MCF 10A (cell line): Measurements from ENCODE around the gene PM20D2. TPM values are rescaled to one million over a fixed set of nuclear protein-coding genes. Genes with fewer than 3 reads are reported as not detected.

Experiments used
- BruUV-seq: library from RNA; stranded (reverse); fragments of 400-500 nt; replicated peaks from 2 replicates; lab custom pipeline; 2021; lab: Mats Ljungman, UMichigan
- CTCF ChIA-PET: fragments of 300-600 bp; sonication (Branson Sonifier 250); formaldehyde crosslinking; extraction: SDS; loops from one replicate; lab custom pipeline; 2021; ENCODE audit warnings: antibody characterized with exemption, inconsistent platforms; lab: Yijun Ruan, JAX
- POLR2A ChIA-PET: fragments of 300-600, 350-650 bp; sonication (Branson Sonifier 250); formaldehyde crosslinking; extraction: SDS; loops from one replicate; lab custom pipeline; 2020; ENCODE audit warnings: antibody characterized with exemption, inconsistent platforms; lab: Yijun Ruan, JAX
- DNase-seq: peaks from one replicate; pipeline ENCODE4 v3.0.0-alpha.2; 2018; ENCODE audit not compliant: unreplicated experiment
- H3K27ac Mint-ChIP-seq: one replicate; pipeline ENCODE4 v1.8.0; 2022; ENCODE audit warnings: mild to moderate bottlenecking, low read depth, mixed read lengths; ENCODE audit not compliant: unreplicated experiment
- H3K27me3 Mint-ChIP-seq: one replicate; pipeline ENCODE4 v1.8.0; 2022; ENCODE audit warnings: mixed read lengths; ENCODE audit not compliant: insufficient read depth, unreplicated experiment
- H3K36me3 Mint-ChIP-seq: one replicate; pipeline ENCODE4 v1.8.0; 2022; ENCODE audit warnings: mild to moderate bottlenecking, moderate library complexity, mixed read lengths; ENCODE audit not compliant: insufficient read depth, unreplicated experiment
- H3K4me1 Mint-ChIP-seq: one replicate; pipeline ENCODE4 v1.8.0; 2022; ENCODE audit warnings: mixed read lengths; ENCODE audit not compliant: insufficient read depth, unreplicated experiment
- H3K4me3 Mint-ChIP-seq: one replicate; pipeline ENCODE4 v1.8.0; 2022; ENCODE audit warnings: mild to moderate bottlenecking, moderate library complexity, mixed read lengths; ENCODE audit not compliant: unreplicated experiment
- H3K9me3 Mint-ChIP-seq: one replicate; pipeline ENCODE4 v1.8.0; 2022; ENCODE audit warnings: mixed read lengths; ENCODE audit not compliant: unreplicated experiment
- intact Hi-C: fragments of 100-400 bp; cut with micrococcal nuclease; formaldehyde crosslinking; loops from 2 replicates; pipeline ENCODE4 v1.14.1; 2022
- total RNA-seq: library from RNA; stranded (reverse); gene quantifications from 2 replicates; pipeline ENCODE4 v1.2.3, GENCODE V29; 2022
- TF ChIP-seq, protein P1 (sequence below): fragments of 200-600 bp; IDR thresholded peaks from one replicate; pipeline ENCODE4 v1.8.0; 2022; ENCODE audit warnings: antibody characterized with exemption, mild to moderate bottlenecking; ENCODE audit not compliant: unreplicated experiment

The PM20D2 gene
- total RNA-seq, 1 experiment from 2014 or later, result 11.9 TPM

DNA sequence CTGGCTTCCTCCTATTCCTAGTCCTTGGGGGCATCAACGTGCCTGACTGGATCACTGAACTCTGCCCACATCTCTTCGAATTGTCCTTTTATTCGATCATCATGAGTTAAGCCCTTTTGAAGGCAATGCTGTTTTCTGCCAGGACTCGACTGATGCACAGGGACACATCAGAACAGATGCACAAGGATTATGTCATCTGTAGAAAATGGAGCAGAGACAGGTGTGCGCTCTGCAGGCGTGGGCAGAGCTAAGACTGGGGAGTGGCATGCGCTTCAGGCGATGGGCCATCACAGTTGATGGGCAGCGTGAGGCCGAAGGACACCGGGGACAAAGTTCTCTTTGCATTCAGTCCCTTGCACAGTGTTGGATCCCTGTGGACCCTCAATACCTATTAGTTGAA, 58.2 kb downstream of the PM20D2 start:
- TF ChIP-seq, protein P1, sequence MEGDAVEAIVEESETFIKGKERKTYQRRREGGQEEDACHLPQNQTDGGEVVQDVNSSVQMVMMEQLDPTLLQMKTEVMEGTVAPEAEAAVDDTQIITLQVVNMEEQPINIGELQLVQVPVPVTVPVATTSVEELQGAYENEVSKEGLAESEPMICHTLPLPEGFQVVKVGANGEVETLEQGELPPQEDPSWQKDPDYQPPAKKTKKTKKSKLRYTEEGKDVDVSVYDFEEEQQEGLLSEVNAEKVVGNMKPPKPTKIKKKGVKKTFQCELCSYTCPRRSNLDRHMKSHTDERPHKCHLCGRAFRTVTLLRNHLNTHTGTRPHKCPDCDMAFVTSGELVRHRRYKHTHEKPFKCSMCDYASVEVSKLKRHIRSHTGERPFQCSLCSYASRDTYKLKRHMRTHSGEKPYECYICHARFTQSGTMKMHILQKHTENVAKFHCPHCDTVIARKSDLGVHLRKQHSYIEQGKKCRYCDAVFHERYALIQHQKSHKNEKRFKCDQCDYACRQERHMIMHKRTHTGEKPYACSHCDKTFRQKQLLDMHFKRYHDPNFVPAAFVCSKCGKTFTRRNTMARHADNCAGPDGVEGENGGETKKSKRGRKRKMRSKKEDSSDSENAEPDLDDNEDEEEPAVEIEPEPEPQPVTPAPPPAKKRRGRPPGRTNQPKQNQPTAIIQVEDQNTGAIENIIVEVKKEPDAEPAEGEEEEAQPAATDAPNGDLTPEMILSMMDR, result no peak
- CTCF ChIA-PET, result no interaction called here
- Mint-ChIP-seq H3K36me3 (no peaks in the 10 kb centered on the region), H3K27ac (no peak overlapping the region), H3K27me3 (no peaks in the 10 kb centered on the region), H3K4me1 (no peaks in the 10 kb centered on the region), H3K4me3 (no peak overlapping the region), H3K9me3 (no peaks in the 10 kb centered on the region)
- DNase-seq, result no peak
- no TSS peak for BruUV-seq
- POLR2A ChIA-PET, result no interaction called here
- intact Hi-C loops, result no loop called here

DNA sequence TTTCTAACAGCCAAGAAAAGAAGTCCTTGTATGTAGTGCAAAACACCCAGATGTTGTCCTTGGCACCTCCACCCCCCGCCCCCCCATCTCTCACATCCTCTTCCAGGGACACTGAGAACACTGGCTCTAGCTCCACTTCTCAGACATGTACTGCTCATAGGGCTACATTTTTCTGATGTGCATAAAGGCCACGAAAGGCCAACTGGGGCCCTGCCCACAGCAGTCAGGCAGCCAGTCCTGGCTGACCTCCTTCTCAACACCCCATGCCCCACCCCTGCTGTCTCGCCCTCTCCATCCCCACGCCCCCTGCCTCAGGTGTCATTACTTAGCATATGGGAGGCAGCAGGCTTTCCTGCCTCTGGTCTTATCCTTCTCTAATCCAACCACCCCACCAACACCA, 60.0 kb downstream of the PM20D2 start:
- no TSS peak for BruUV-seq
- H3K9me3 Mint-ChIP-seq, result no peaks in the 10 kb centered on the region
- CTCF ChIA-PET, result interaction anchor here (0.5 kb wide), 1 partner anchor 77 kb away, joined by 3 read pairs; no protein-coding TSS in a partner anchor

DNA sequence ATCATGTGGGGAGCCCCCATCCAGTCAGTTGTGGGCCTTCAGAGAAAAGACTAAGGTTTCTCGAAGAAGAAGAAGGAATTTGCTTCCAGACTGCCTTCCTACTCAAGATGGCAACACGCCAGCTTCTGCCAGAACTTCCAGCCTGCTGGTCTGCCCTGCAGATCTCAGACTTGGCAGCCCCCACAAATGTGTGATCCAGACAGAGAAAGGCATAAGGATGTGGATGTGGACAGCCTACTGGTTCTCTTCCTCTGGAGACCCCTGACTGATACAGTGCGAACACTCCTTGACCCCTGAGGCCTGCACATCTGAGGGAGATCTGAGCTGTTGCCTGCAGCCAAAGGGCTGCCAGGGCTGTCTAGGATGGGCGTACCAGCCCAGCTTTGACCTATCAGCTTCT, 62.7 kb downstream of the PM20D2 start:
- ChIA-PET CTCF (interaction anchor here (1.3 to 1.8 kb wide), 2 partner anchors 36 to 164 kb away, joined by 3 read pairs; no protein-coding TSS in a partner anchor), POLR2A (no interaction called here)
- Mint-ChIP-seq H3K4me1 (no peaks in the 10 kb centered on the region), H3K9me3 (no peaks in the 10 kb centered on the region), H3K36me3 (no peaks in the 10 kb centered on the region), H3K4me3 (no peak overlapping the region), H3K27ac (no peak overlapping the region), H3K27me3 (peaks cover 21% of the 10 kb centered on the region)
- intact Hi-C loops, result no loop called here
- DNase-seq, result no peak
- TF ChIP-seq, protein P1, result no peak
- BruUV-seq, result no TSS peak

More for the DNA sequence above, 60.0 kb downstream of the PM20D2 start:
- Mint-ChIP-seq H3K4me1 (no peaks in the 10 kb centered on the region), H3K36me3 (no peaks in the 10 kb centered on the region), H3K4me3 (no peak overlapping the region), H3K27me3 (peaks cover under 1% of the 10 kb centered on the region), H3K27ac (no peak overlapping the region)
- intact Hi-C loops, result no loop called here
- TF ChIP-seq, protein P1, result no peak
- no peak for DNase-seq
- POLR2A ChIA-PET, result no interaction called here

DNA sequence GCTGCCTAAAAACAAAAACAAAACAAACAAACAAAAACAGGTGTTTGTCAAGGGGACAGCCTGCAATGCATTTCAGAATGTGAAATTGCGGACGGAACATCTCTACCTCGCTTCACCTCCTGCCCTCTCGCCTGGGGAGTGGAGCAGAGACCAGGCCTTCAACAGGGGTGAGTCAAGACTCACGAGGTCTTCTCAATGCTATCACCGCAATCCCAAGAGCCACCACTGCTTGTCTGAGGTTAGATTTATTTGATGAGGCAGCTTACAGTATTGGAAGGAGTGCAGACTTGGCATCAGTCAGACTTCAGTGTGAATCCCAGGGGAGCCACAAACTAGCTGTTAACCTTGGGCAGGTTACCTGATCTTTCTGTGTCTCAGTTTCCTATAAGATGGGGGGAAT, 63.6 kb downstream of the PM20D2 start:
- no peaks in the 10 kb centered on the region for H3K36me3 Mint-ChIP-seq
- TF ChIP-seq, protein P1, result no peak
- H3K27me3 Mint-ChIP-seq, result peaks cover 30% of the 10 kb centered on the region
- no peaks in the 10 kb centered on the region for H3K4me1 Mint-ChIP-seq
- intact Hi-C loops, result no loop called here
- no peak for DNase-seq
- H3K9me3 Mint-ChIP-seq, result no peaks in the 10 kb centered on the region
- no peak overlapping the region for H3K27ac Mint-ChIP-seq
- no peak overlapping the region for H3K4me3 Mint-ChIP-seq
- BruUV-seq, result no TSS peak
- CTCF ChIA-PET, result no interaction called here
- POLR2A ChIA-PET, result no interaction called here
